H1 (cell line): ENCODE measurements around the gene RNF145. TPM values are rescaled to one million over a fixed set of nuclear protein-coding genes. Genes with fewer than 3 reads are reported as not detected.

Experiments
- JUN ChIP-seq: IDR thresholded peaks from 2 replicates; pipeline ENCODE4 v1.6.1; 2011; ENCODE audit warnings: low read depth, mild to moderate bottlenecking, improper control_type of control experiment, low read length
- KDM4A ChIP-seq: IDR thresholded peaks from one replicate; pipeline ENCODE4 v1.7.1; 2012; ENCODE audit warnings: low read depth, mild to moderate bottlenecking, moderate library complexity, low read length, inconsistent platforms; ENCODE audit not compliant: severe bottlenecking
- RFX5 ChIP-seq: IDR thresholded peaks from 2 replicates; pipeline ENCODE4 v1.6.1; 2011; ENCODE audit warnings: low read depth, low read length, improper control_type of control experiment, borderline replicate concordance
- TCF12 ChIP-seq: IDR thresholded peaks from 2 replicates; pipeline ENCODE4 v1.6.1; 2011; ENCODE audit warnings: low read depth, mild to moderate bottlenecking, low read length
- polyA plus RNA-seq, 7 experiments: library from polyadenylated mRNA; depleted of rRNA in 3 of 7; stranded (reverse) in 5 of 7; unstranded in 2 of 7; fragments of >200 nt in 5 of 7; fragments of 200-250 nt in 2 of 7; gene quantifications; 1 replicate in 5 of 7; 2 replicates in 1 of 7; 4 replicates in 1 of 7; pipeline versions ENCODE4 v1.2.1 to v1.2.3, GENCODE V29; 2011 to 2013; ENCODE audit warnings: missing spikeins in 2 of 7, mixed read lengths in 2 of 7
- total RNA-seq: library from RNA; stranded (reverse); fragmentation: NEBNext Ultra II Directional; extraction: Animal tissue kit (Norgen Biotek cat#: 25700); gene quantifications from 2 replicates; pipeline ENCODE4 v1.2.1, GENCODE V29; 2021

RNF145 gene
- total and polyA plus RNA-seq, 2 of the 8 experiments (the other 6 are each of a cell fraction or from before 2014, with no cell fraction given) = 34.2 to 72.5 TPM

- TF ChIP-seq JUN (no peak), RFX5 (no peak), TCF12 (no peak), KDM4A (no peak)
Measured at GRCh38 chr5:159128070-159128541, 81.2 kb downstream of the RNF145 start (continued).
